Esophagus muscularis mucosa (tissue), 4 donors: ENCODE measurements around the gene KDM4E. TPM values are rescaled to one million over a fixed set of nuclear protein-coding genes. Genes with fewer than 3 reads are reported as not detected.
"Not testable (repeated sequence)": the region's sequence is repeated elsewhere in the genome, so short reads cannot be mapped to it uniquely, and the experiment has no call there.

ENCODE experiments used
- DNase-seq: peaks from one replicate; pipeline ENCODE4 v3.0.0-alpha.2; 2017; ENCODE audit errors: extremely low spot score
- H3K27ac ChIP-seq, 4 donors: fragments of 200-600 bp; sonication (generic); replicated peaks in 1 of 4; 1 replicate in 3 of 4; 2 replicates in 1 of 4; pipeline ENCODE4 v1.5.1; 2016 to 2019; ENCODE audit warnings: mild to moderate bottlenecking in 1 of 4
- H3K27me3 ChIP-seq, 4 donors: fragments of 200-600 bp; sonication (generic); one replicate each; pipeline versions ENCODE4 v1.5.1 to v1.6.0; 2016 to 2019
- H3K36me3 ChIP-seq, 4 donors: fragments of 200-600 bp; sonication (generic); one replicate each; pipeline ENCODE4 v1.5.1; 2016 to 2019
- H3K4me1 ChIP-seq, 4 donors: fragments of 200-600 bp; sonication (generic); one replicate each; pipeline ENCODE4 v1.5.1; 2016 to 2019
- H3K4me3 ChIP-seq, 4 donors: fragments of 200-600 bp; sonication (generic); 1 replicate in 2 of 4; 2 replicates in 2 of 4; pipeline ENCODE4 v1.5.1; 2016 to 2019; ENCODE audit warnings: mild to moderate bottlenecking in 4 of 4, moderate library complexity in 1 of 4
- H3K9me3 ChIP-seq, 4 donors: fragments of 200-600 bp; sonication (generic); 1 replicate in 3 of 4; 2 replicates in 1 of 4; pipeline ENCODE4 v1.5.1; 2016 to 2019
- EP300 ChIP-seq: sonication (generic); formaldehyde crosslinking; IDR thresholded peaks from one replicate; pipeline ENCODE4 v1.6.1; 2017; ENCODE audit warnings: antibody characterized with exemption
- POLR2A ChIP-seq: fragments of 450-650 bp; IDR thresholded peaks from one replicate; pipeline ENCODE4 v1.6.1; 2017; ENCODE audit warnings: antibody characterized with exemption, moderate library complexity, mild to moderate bottlenecking, low read depth
- POLR2AphosphoS5 ChIP-seq, 2 donors: sonication (generic); formaldehyde crosslinking; IDR thresholded peaks; one replicate each; pipeline ENCODE4 v1.6.1; 2017; ENCODE audit warnings: antibody characterized with exemption in 2 of 2
- WGBS: methylation state at CpG from one replicate; pipeline ENCODE4 v1.1.5; 2018; 5-methylcytosine and 5-hydroxymethylcytosine counted together
- intact Hi-C: fragments of 100-400 bp; cut with DNase I; formaldehyde crosslinking; loops from one replicate; pipeline ENCODE4 v1.15.1; 2023
- total RNA-seq, 4 donors: library from RNA; depleted of rRNA; stranded (reverse); fragments of >200 nt; gene quantifications; one replicate each; pipeline versions ENCODE4 v1.1.0 to v1.2.1, GENCODE V29; 2016
- TF ChIP-seq, protein P1 (sequence below), 3 experiments: fragments of 200-600 bp in 2 of 3; fragments of 450-650 bp in 1 of 3; sonication (generic) in 2 of 3; IDR thresholded peaks; one replicate each; pipeline ENCODE4 v1.5.1; 2017 to 2019; ENCODE audit warnings: antibody characterized with exemption in 3 of 3, mild to moderate bottlenecking in 2 of 3, moderate library complexity in 1 of 3

KDM4E gene
- total RNA-seq, 4 donors from 2014 or later, result not detected

DNA sequence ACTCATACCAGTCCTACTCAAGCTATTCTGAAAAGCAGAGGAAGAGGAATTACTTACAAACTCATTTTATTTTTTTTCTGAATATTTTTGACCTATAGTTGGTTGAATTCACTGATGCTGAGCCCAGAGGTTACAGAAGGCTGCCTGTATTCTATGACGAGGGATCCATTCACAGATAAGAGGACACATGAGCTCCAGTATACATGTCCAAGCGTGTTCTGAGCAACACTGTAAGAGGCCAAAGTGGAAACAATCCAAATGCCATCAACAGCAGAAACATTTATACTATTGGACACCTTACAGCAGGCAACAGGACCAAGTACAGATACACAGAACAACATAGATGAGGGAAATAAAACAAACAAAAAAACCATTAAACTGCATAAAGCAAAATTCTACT, 10.3 kb downstream of the KDM4E start:
- WGBS, result 76% methylated on average over 2 of the region's 2 CpGs
- H3K27ac ChIP-seq, result no peak overlapping the region
- H3K9me3 ChIP-seq, result no peaks in the 10 kb centered on the region
- intact Hi-C loops, result no loop called here
- H3K27me3 ChIP-seq, result peaks cover 0 to 19% (median 10%) of the 10 kb centered on the region in 4 donors
- no peak for TF ChIP-seq POLR2A
- TF ChIP-seq, protein P1, sequence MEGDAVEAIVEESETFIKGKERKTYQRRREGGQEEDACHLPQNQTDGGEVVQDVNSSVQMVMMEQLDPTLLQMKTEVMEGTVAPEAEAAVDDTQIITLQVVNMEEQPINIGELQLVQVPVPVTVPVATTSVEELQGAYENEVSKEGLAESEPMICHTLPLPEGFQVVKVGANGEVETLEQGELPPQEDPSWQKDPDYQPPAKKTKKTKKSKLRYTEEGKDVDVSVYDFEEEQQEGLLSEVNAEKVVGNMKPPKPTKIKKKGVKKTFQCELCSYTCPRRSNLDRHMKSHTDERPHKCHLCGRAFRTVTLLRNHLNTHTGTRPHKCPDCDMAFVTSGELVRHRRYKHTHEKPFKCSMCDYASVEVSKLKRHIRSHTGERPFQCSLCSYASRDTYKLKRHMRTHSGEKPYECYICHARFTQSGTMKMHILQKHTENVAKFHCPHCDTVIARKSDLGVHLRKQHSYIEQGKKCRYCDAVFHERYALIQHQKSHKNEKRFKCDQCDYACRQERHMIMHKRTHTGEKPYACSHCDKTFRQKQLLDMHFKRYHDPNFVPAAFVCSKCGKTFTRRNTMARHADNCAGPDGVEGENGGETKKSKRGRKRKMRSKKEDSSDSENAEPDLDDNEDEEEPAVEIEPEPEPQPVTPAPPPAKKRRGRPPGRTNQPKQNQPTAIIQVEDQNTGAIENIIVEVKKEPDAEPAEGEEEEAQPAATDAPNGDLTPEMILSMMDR (IDR thresholded peaks at IDR 0.05), result no peak
- TF ChIP-seq EP300, result no peak
- no peak for TF ChIP-seq POLR2AphosphoS5 (IDR thresholded peaks at IDR 0.05)
- DNase-seq, result no peak
- peaks cover 0 to 5% (median 2%) of the 10 kb centered on the region in 4 donors for H3K4me1 ChIP-seq
- H3K36me3 ChIP-seq, result no peaks in the 10 kb centered on the region
- H3K4me3 ChIP-seq, result no peak overlapping the region

DNA sequence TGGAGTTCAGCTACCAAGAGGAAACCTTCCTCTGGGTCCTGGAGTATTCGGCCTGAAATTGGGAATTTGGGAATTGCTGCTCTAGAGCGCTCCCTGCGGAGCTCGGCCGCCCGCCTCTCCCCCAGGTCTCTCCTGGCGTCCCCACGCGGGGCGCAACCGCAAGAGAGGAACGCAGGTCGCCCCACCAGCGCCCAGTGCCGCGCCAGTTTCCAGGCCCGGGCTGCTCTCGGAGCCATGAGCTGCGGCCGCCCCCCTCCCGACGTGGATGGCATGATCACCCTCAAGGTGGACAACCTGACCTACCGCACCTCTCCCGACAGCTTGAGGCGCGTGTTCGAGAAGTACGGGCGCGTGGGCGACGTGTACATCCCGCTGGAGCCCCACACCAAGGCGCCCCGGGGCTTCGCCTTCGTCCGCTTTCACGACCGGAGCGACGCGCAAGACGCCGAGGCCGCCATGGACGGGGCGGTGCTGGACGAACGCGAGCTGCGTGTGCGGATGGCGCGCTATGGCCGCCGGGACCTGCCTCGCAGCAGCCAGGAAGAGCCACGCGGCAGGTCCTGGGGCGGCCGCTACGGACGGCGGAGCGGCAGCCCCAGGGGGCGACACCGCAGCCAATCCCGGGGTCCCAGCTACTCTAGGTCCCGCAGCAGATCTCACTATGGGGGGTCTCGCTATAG, 12.4 kb downstream of the KDM4E start:
- intact Hi-C loops, DNase-seq: not testable (repeated sequence)

DNA sequence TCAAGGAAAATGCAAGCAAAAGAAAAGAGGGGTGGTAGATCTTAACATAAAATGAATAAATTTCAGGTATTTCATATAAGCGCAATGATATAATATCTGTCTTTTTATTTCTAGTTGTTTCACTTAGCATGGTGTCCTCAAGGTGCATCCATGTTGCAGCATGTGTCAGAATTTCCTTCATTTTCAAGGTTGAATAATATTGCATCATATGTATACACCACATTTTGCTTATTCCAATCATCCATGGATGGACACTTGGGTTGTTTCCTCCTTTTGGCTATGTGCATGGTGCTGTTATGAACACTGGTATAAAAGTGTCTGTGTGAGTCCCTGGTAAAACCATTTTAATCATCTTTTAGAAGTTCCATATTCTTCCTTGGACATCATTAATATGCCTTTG, 17.2 kb downstream of the KDM4E start:
- 94% methylated on average over 1 of the region's 1 CpG for WGBS
- H3K9me3 ChIP-seq, result no peaks in the 10 kb centered on the region
- peaks cover 0 to 5% (median 2%) of the 10 kb centered on the region in 4 donors for H3K4me1 ChIP-seq
- intact Hi-C loops, result no loop called here
- TF ChIP-seq, protein P1 (IDR thresholded peaks at IDR 0.05), result no peak
- no peak for TF ChIP-seq POLR2A
- peaks cover 0 to 39% (median 5%) of the 10 kb centered on the region in 4 donors for H3K27me3 ChIP-seq
- H3K27ac ChIP-seq, result no peak overlapping the region
- no peak for DNase-seq
- H3K4me3 ChIP-seq, result no peak overlapping the region
- H3K36me3 ChIP-seq, result no peaks in the 10 kb centered on the region

More for the DNA sequence above, 12.4 kb downstream of the KDM4E start:
- WGBS, result 30% methylated on average over 24 of the region's 71 CpGs
- not testable (repeated sequence) for H3K4me1 ChIP-seq, H3K27ac ChIP-seq, H3K9me3 ChIP-seq, H3K36me3 ChIP-seq
- Histone ChIP-seq H3K27me3 (peaks cover 0 to 39% (median 10%) of the 10 kb centered on the region in 4 donors), H3K4me3 (peak overlapping the region; percentile 31 to 55 (median 42))

DNA sequence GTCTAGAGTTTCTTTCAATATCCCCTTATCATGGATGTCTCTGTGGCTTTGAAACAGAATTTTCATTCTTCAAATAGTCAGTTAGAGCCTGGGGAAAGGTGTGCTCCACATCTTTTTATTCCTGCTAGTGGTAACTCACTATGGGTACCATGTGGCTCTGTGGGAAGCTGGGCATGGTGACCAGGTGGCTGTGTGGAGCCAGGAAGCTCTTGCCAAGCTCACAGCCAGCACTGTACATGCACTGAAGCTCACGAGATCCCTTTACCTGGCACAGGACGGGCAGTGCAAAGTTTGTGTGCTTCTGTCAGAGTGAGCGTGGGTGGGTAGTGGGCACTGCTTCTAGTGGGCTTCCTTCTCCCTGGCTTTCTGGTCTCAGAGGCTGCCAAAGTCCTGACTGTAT, 17.8 kb downstream of the KDM4E start:
- H3K4me3 ChIP-seq, result no peak overlapping the region
- intact Hi-C loops, result no loop called here
- H3K27me3 ChIP-seq, result peaks cover 0 to 32% (median under 1%) of the 10 kb centered on the region in 4 donors
- no peaks in the 10 kb centered on the region for H3K9me3 ChIP-seq
- no peaks in the 10 kb centered on the region for H3K36me3 ChIP-seq
- no peak overlapping the region for H3K27ac ChIP-seq
- no CpG with 5 or more reads among the region's 3 CpGs for WGBS
- TF ChIP-seq, protein P1 (IDR thresholded peaks at IDR 0.05), result no peak
- TF ChIP-seq EP300 (no peak), POLR2A (no peak), POLR2AphosphoS5 (IDR thresholded peaks at IDR 0.05) (no peak)
- H3K4me1 ChIP-seq, result no peaks in the 10 kb centered on the region
- DNase-seq, result peak; percentile 45

DNA sequence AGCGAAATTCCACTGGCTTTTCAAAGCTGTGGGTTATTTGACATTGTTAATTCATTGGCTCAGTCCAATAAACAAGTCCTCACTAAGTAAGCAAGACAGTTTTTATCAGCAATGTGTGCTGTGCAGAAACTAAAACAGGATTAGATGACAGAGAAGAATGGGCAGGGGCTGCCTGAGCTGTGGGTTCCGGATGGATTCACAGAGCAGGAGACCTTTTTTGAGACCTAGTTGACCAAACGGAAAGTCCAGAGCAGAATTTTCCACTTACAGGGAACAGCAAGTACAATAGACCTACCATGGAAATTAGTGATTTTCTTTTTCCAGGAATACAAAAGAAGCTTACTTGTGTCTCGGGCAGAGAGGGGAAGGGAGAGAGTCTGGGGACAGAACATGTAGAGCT, 19.0 kb downstream of the KDM4E start:
- intact Hi-C loops, result no loop called here
- Histone ChIP-seq H3K27ac (no peak overlapping the region), H3K9me3 (no peaks in the 10 kb centered on the region), H3K4me1 (no peaks in the 10 kb centered on the region), H3K4me3 (no peak overlapping the region), H3K36me3 (no peaks in the 10 kb centered on the region), H3K27me3 (peaks cover 0 to 28% (median 1%) of the 10 kb centered on the region in 4 donors)
- WGBS, result 50% methylated on average over 4 of the region's 4 CpGs
- TF ChIP-seq EP300, result no peak
- no peak for TF ChIP-seq POLR2A
- no peak for TF ChIP-seq POLR2AphosphoS5 (IDR thresholded peaks at IDR 0.05)
- DNase-seq, result no peak

DNA sequence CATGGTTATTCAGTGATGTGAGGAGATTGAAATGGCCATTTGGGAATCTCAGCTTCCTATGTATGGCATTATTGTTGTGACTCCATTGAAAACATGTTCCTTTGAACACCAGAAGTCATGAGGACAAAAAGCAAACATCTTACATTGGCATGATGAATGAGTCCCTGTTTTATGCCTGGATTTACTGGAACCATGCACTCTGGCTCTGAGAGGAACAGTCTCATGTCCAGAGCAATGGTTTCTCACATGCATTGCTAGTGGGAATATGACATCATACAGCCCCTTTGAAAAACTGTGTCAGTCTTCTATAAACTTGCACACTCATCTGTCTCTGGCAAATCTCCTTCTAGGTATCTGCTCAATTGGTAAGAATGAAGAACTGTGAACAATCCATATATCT, 20.8 kb downstream of the KDM4E start:
- no peaks in the 10 kb centered on the region for H3K9me3 ChIP-seq
- H3K36me3 ChIP-seq, result no peaks in the 10 kb centered on the region
- TF ChIP-seq POLR2AphosphoS5 (IDR thresholded peaks at IDR 0.05) (no peak), EP300 (no peak), POLR2A (no peak)
- TF ChIP-seq, protein P1 (IDR thresholded peaks at IDR 0.05), result no peak
- no peak overlapping the region for H3K27ac ChIP-seq
- no peak for DNase-seq
- H3K4me1 ChIP-seq, result no peaks in the 10 kb centered on the region
- intact Hi-C loops, result no loop called here
- no peak overlapping the region for H3K4me3 ChIP-seq
- H3K27me3 ChIP-seq, result peaks cover 0 to 34% (median 1%) of the 10 kb centered on the region in 4 donors

DNA sequence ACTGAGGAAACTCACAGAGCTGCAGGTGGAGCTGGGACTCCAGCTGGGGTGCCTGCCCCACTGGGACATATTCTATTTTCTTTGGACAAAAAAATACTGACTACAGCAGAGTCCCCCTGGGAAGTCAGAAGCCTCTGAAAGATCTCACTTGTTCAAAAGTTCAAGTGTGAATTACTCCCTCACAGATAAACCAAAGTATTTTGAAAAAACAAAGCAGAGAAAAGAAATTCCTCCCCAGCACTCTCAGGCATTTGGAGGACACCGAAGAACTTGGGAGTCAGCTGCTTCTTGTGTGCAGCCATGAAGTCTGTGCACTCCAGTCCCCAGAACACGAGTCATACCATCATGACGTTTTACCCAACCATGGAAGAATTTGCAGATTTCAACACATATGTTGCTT, 24.1 kb downstream of the KDM4E start, which contains the start of gene KDM4F:
TSS of gene KDM4F (plus strand) at position 301 of the 400 bp plus-strand sequence.
- WGBS, result 100% methylated on average over 2 of the region's 3 CpGs
- H3K4me1 ChIP-seq, H3K4me3 ChIP-seq, intact Hi-C loops, H3K27ac ChIP-seq, H3K9me3 ChIP-seq, H3K36me3 ChIP-seq: not testable (repeated sequence)
- DNase-seq, result peak; percentile 47
- peaks cover 0 to 32% (median 1%) of the 10 kb centered on the region in 4 donors for H3K27me3 ChIP-seq
